GM10847 (cell line): Measurements from ENCODE around the gene PIK3R3.

Experiments
- POLR2A ChIP-seq: IDR thresholded peaks from 2 replicates; pipeline ENCODE4 v1.6.1; 2011; ENCODE audit not compliant: insufficient read length; ENCODE audit errors: extremely low read depth

PIK3R3 gene

DNA sequence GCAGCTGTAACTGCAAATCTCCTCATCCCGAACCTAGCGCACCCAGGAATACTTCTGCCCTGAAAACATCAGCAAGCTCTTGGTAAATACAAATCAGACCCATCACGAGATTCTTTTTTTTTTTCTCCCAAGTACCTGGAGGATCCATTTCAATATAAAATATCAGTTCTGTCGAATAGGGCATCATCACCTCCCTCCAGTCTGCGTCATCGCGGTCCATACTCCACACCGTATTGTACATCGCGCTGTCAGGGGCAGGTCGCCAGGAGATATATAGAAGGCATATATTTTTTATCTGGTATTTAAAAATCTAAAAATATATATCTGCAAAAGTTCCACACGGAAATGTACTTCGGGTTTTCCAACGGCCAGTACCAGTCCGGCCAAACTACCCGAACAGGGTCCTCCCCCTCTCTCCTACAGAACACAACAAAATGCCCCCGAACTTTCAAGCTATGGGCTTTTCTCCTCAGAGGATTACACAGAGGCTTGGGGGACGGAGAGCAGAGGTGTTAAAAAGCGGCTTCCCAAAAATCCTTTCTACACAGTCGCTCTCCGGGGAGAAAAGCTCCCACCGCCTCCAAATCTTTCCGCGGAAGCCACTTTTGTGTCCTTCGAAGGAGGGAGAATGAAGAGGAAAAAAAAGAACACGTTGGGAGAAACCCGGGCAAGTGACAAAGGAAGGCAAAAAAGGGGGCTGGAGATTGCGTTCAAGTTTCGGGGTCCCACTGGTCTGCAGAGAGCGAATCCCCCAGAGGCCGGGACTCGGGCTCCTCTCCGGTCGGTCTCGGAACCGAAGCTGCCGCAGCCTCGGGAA is 509 bp downstream of the PIK3R3 start:
- no peak for TF ChIP-seq POLR2A

DNA sequence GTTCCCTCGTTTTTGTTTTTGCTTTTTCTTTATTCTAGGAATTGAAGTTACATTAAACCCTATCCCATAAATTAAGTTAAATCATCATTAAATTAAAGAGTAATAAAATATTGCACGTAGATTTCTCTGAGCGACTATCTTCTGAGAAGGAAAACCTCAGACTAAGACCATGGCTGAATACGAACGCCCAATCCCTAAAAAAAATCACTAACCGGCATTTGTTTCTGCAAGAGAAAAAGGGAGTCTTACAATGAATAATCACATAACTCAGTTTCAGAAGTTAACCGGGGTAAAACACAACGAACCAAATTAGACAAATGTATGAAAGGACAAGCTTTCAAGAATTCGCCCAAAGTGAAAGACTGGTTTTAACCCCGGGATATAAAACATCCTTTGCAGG is 1.3 kb downstream of the PIK3R3 start:
- no peak for TF ChIP-seq POLR2A

DNA sequence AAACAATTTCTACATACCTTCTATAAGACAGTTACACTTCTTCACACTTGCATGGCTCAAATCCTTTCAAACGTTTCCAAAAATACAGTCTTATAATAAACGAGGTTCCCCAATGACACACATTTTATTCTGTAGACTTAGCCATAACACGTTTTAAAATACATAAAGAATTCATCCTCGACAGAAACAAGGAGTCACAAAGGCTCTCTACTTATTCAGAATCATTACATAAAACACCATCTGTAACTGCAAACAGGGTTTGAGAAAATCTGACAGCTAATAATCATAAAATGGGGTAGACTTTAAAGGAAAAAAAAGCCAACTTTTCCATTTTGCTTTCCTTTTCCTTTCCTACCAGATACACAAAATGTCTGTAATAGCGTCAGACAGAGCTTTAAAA is 1.8 kb downstream of the PIK3R3 start:
- no peak for TF ChIP-seq POLR2A

DNA sequence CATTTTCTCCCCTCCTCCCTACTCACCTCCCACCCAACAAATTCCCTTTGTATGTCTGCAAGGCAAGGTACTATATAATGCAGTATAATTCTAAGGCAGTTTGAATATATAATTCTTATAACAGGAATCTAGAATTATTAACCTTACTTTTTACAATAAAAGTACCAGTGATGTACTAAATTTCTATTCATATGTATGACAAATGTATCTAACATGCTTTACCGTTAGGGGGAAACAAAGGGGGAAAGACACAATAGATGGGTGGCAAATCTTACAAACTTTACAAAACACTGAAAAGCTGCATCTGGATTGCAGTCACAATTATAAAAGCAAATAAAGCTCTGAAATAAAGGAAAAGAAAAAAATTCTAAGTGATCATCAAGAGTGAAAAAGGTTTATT is 2.3 kb downstream of the PIK3R3 start:
- no peak for TF ChIP-seq POLR2A

DNA sequence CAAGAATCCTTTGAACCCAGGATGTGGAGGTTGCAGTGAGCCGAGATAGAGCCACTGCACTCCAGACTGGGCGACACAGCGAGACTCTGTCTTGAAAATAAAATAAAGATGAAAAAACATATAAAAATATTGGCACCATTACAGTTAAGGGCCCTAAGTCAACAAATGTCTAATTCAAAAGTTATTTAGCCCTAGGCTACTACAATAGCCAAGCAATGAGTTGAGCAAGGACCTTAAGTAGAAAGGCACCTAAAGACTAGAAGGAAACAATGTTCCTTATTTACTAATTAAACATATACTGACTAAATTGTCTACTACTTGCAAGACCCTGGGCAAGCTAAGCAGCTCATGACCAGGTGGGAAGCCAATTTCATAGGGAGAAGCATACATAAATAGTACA is 4.1 kb downstream of the PIK3R3 start:
- no peak for TF ChIP-seq POLR2A

DNA sequence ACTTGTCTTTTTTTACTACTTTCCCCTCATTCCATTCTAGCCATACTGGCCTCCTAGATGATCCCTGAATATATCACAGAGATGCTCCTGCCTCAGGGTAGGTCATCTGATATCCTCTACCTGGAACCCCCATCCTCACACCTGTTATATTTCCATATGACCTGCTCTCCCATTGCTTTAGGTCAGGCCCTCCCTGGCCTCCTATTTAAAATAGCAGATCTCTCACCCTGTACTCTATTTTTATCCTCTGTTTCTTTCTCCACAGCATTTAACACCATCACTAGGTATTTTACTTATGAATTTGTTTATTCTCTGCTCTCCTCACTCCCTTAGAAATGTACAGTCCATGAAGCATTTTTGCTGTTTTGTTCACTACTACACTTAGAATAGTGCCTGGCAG is 13.6 kb downstream of the PIK3R3 start:
- TF ChIP-seq POLR2A, result no peak

DNA sequence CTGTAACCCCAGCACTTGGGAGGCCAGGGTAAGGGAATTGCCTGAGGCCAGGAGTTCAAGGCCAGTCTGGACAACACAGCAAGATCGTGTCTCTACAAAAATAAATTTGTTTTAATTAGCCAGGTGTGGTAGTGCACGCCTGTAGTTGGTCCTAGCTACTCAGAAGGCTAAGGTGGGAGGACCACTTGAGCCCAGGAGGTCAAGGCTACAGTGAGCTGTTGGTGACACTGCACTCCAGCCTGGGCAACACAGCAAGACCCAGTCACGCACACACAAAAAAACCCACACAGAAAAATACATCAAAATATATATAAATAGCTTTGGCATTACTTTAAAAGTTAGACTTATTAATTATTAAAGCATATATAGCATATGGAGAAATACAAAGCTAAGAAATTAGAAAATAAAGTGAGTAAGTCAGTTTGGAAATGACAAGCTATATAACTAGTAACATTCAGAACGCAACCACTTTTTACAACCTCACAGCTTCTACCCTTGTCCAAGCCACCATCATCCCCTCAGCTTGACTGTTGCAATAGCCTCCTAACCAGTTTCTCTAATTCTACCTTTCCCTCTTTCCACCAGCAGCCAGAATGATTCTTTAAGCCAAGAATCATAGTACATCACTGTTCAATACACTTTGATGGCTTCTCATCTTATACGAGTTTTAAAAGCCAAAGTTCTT is 14.5 kb downstream of the PIK3R3 start:
- no peak for TF ChIP-seq POLR2A

DNA sequence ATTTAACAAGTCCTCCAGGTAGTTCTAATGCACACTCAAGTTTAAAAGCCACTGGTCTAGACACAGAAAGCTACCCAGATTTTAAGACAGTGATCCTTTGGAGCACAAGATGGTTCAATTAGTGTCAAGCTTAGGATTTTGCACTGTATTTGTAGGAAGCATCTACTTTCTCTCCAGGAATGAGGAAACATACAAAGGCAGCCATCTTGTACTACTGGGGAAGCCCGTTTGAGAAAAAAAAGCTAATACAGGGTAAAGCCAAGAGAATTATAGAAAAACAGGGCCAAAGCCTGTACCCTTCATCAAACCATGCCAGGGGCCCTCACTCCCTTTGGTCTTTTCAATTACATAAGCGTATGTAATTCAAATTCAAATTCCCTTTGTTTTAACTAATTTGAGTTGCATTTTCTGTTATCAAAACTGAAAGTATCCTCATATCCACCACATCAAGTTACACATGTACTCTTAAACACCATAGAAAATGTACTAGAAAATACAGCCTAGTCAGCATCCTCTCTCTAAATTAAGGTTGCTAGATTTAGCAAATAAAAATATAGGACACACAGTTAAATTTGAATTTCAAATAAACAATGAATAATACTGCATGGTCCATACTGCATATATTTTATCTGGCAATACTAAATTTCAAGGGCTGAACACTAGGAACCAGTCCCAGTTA is 17.4 kb downstream of the PIK3R3 start:
- TF ChIP-seq POLR2A, result no peak

DNA sequence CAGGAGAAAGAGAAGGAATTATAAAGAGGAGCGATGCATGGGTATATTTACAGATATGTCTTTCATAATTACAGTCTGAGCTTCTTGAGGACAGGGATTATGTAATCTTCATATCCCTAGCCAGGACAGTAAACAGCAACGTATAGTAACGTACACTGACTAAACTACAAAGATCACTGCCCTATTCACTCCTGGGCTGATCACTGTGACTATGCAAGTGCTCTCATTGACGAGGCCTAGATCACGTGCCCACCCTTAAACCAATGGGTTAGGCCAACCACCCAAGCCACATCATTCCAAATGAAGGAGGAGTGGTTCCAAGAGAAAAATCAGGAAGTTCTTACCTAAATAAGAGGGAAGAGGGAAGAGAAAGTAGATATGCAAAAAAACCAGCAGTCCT is 18.5 kb downstream of the PIK3R3 start:
- no peak for TF ChIP-seq POLR2A

DNA sequence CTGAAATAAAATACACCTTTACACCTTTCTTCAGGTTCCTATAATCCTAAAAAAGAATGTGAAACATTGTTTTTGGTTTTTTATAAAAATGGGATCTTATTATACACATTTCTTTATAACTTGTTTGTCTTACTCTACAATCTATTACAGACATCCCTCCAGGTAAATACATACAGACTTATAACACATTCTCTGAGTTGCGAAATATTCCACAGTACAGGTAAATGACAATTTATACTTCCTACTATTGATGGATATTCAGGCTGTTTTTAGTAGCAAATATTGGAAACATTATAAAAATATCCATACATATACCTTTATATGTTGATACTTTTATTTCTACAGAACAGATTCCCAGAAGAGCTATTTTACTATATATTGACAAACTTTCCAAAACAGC is 20.3 kb downstream of the PIK3R3 start:
- TF ChIP-seq POLR2A, result no peak

DNA sequence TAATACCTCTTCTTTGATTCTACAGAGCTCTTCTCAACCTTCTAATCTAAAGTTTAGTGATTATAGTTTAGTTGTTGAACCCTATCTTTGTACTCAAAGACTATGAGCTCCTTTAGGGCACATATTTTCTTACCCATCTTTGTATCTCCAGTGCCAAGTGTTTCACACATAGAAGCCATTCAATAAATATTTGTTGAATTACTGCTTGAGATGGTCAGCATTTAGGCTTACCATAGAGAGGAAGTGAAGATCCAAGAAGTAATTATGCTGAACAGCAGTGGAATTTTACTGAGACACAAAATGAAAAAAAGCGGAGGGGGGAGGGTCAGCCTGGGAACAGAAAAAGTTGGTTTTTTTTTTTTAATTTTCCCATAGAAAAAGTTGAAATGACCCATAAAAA is 21.9 kb downstream of the PIK3R3 start:
- no peak for TF ChIP-seq POLR2A

DNA sequence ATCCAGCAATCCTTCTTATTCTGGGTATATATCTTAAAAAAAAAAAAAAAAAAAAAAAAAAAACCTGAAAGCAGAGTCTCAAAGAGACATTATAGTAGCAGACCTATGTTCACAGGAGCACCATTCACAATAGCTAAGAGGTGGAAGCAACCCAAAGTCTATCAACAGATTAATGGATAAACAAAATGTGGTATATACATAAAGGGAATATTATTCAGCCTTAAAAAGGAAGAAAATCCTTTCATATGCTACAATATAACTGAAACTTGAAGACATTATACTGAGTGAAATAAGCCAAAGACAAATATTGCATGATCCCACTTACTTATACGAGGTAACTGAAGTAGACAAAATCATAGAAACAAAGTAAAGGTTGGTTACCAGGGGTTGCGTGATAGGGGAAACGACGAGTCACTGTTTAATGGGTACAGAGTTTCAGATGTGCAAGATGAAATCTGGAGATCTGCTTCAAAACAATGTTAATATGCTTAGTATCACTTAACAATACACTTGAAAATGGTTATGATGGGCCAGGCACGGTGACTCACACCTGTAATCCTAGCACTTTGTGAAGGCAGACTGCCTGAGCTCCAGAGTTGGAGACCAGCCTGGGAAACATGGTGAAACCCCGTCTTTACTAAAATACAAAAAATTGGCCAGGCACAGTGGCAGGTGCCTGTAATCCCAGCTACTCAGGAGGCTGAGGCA is 29.5 kb downstream of the PIK3R3 start:
- no peak for TF ChIP-seq POLR2A

DNA sequence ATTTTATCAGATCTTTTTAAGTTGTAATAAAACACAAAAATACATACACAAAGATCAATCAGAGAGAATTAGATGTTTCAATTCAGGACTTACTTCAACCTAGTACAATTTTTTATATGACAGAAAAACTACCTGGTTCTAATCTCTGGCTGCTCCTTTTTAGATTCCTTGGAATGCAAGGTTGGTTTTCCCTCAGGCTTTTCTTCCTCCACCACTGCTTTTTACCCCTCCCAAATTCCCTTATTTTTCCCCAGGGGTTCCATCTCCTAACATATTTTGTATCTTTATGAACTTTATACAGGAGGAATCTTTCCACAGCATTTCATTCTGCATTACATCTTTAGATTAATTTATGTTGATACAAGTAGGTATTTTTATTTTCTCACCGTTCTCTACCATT is 33.2 kb downstream of the PIK3R3 start:
- TF ChIP-seq POLR2A, result no peak

DNA sequence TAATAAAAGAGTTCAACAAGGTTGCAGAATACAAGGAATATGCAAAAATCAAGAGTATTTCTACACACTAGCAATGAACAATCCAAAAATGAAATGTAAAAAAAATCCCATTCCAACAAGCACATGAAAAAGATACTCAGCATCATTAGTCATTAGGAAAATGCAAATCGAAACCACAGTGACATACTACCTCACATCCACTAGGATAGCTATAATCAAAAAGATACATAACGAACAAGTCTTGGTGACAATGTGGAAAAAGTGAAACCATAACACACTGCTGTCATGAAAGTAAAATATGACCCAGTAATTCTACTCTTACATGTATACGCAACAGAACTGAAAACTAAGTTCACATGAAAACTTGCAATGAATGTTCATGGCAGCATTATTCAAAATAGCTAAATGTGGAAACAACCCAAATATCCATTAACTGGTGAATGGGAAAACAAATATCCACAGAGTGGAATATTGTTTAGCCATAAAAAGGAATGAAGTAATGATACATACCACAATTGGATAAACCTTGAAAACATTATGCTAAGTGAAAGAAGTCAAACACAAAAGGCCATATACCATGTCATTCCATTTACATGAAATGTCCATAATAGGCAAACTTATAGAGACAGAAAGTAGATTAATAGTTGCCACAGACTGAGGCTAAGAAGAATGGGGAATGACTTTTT is 34.3 kb downstream of the PIK3R3 start:
- TF ChIP-seq POLR2A, result no peak

DNA sequence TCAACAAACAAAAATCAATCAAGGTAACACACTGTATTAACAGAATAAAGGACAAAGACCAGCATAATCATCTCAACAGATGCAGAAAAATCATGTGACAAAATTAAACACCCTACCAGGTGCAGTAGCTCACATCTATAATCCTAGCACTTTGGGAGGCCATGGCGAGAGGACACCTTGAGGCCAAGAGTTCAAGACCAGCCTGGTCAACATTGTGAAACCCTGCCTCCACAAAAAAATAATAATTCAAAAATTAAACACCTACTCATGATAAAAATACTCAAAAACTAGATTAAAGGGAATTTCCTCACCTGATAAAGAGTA is 35.3 kb downstream of the PIK3R3 start:
- TF ChIP-seq POLR2A, result no peak
